NCI-H524 treated with DMSO at 0.1 percent for 48 hours (cell line): ENCODE measurements around the gene LEO1.

Source experiments
- DNase-seq: peaks from one replicate; lab custom pipeline; 2025; lab: John Stamatoyannopoulos, UW

LEO1 gene

GRCh38 chr15:51971375-51972133 lies at the start of gene LEO1:
Gene LEO1, minus strand, starts transcription at chr15:51971778. Its CDS starts 33 bp downstream, at chr15:51971745.
- peak; percentile 93 for DNase-seq

GRCh38 chr15:52021128-52021671 lies 49.6 kb upstream of the LEO1 start:
- no peak for DNase-seq

- no peak for DNase-seq
Measured at GRCh38 chr15:52020221-52021085, 48.9 kb upstream of the LEO1 start.

- no peak for DNase-seq
Measured at GRCh38 chr15:52019394-52020220, 48.0 kb upstream of the LEO1 start.

- peak; percentile 38 for DNase-seq
Measured at GRCh38 chr15:52018693-52019393, 47.3 kb upstream of the LEO1 start, which contains the start of gene MAPK6. Gene MAPK6, plus strand, starts transcription at chr15:52019219. Its CDS starts 27,242 bp downstream, at chr15:52046461.

- no peak for DNase-seq
Measured at GRCh38 chr15:52018244-52018643, 46.7 kb upstream of the LEO1 start.

GRCh38 chr15:52016316-52016715 lies 44.7 kb upstream of the LEO1 start:
- DNase-seq, result no peak

GRCh38 chr15:52014616-52015015 lies 43.0 kb upstream of the LEO1 start:
- DNase-seq, result no peak

- DNase-seq, result no peak
Measured at GRCh38 chr15:52013151-52013791, 41.7 kb upstream of the LEO1 start.

GRCh38 chr15:52012210-52012609 lies 40.6 kb upstream of the LEO1 start:
- no peak for DNase-seq

- no peak for DNase-seq
Measured at GRCh38 chr15:52011711-52012144, 40.1 kb upstream of the LEO1 start.

- no peak for DNase-seq
Measured at GRCh38 chr15:52010633-52011595, 39.3 kb upstream of the LEO1 start.

GRCh38 chr15:52008698-52009434 lies 37.3 kb upstream of the LEO1 start:
- no peak for DNase-seq

GRCh38 chr15:52008359-52008697 lies 36.8 kb upstream of the LEO1 start:
- DNase-seq, result no peak

GRCh38 chr15:52006702-52007340 lies 35.2 kb upstream of the LEO1 start:
- DNase-seq, result no peak

GRCh38 chr15:52005748-52006701 lies 34.4 kb upstream of the LEO1 start:
- no peak for DNase-seq

GRCh38 chr15:52004806-52005205 lies 33.2 kb upstream of the LEO1 start:
- DNase-seq, result no peak
